NT2/D1 (cell line): ENCODE data around the gene HOXB3.

ENCODE experiments used
- YY1 ChIP-seq: IDR thresholded peaks from 2 replicates; pipeline ENCODE4 v1.6.1; 2011; ENCODE audit not compliant: insufficient read length, insufficient read depth
- ZNF274 ChIP-seq: IDR thresholded peaks from 2 replicates; pipeline ENCODE4 v1.6.1; 2011; ENCODE audit warnings: mild to moderate bottlenecking, low read depth, low read length

GRCh38 chr17:48526608-48527546 lies 63.2 kb downstream of the HOXB3 start:
- TF ChIP-seq ZNF274: no peak
- TF ChIP-seq YY1: no peak
